WTC11 (cell line): ENCODE data around the gene KAT2B. TPM values are rescaled to one million over a fixed set of nuclear protein-coding genes. Genes with fewer than 3 reads are reported as not detected.

ENCODE experiments used
- ATAC-seq: fragments of 200-7000 bp; cut with Tn5 transposase; 2 replicates; pipeline ENCODE4 v1.10.0; 2021; ENCODE audit warnings: mild to moderate bottlenecking, moderate library complexity
- CTCF ChIA-PET: fragments of 300-600 bp; sonication (Branson Sonifier 250); formaldehyde crosslinking; loops from one replicate; lab custom pipeline; 2021; ENCODE audit warnings: antibody characterized with exemption; lab: Charles Lee
- POLR2A ChIA-PET: fragments of 350-600 bp; sonication (Branson Sonifier 250); formaldehyde crosslinking; loops from one replicate; lab custom pipeline; 2021; ENCODE audit warnings: antibody characterized with exemption; lab: Charles Lee
- DNase-seq: peaks from one replicate; pipeline ENCODE4 v3.0.0; 2021; ENCODE audit warnings: low spot score
- H3K27ac Mint-ChIP-seq: 2 replicates; pipeline ENCODE4 v1.8.0; 2021; ENCODE audit warnings: mixed read lengths
- H3K27me3 Mint-ChIP-seq: 2 replicates; pipeline ENCODE4 v1.8.0; 2021; ENCODE audit warnings: low read depth, mild to moderate bottlenecking, moderate library complexity, mixed read lengths
- H3K36me3 Mint-ChIP-seq: 2 replicates; pipeline ENCODE4 v1.8.0; 2021; ENCODE audit warnings: mixed read lengths
- H3K4me1 Mint-ChIP-seq: 2 replicates; pipeline ENCODE4 v1.8.0; 2022; ENCODE audit warnings: mixed read lengths
- H3K4me3 Mint-ChIP-seq: 2 replicates; pipeline ENCODE4 v1.8.0; 2021; ENCODE audit warnings: mild to moderate bottlenecking, moderate library complexity, mixed read lengths
- H3K9me3 Mint-ChIP-seq: 2 replicates; pipeline ENCODE4 v1.8.0; 2021; ENCODE audit warnings: mixed read lengths
- AR ChIP-seq: fragments of 250-450 bp; sonication (Bioruptor Pico); IDR thresholded peaks from 2 replicates; pipeline ENCODE4 v1.9.0; 2021; ENCODE audit warnings: mild to moderate bottlenecking
- ATF1 ChIP-seq: sonication (generic); formaldehyde crosslinking; IDR thresholded peaks from 2 replicates; pipeline ENCODE4 v1.8.1; 2023; ENCODE audit warnings: mild to moderate bottlenecking, moderate library complexity, missing genetic modification reagents
- E2F5 ChIP-seq: sonication (generic); formaldehyde crosslinking; IDR thresholded peaks from 2 replicates; pipeline ENCODE4 v1.8.1; 2022; ENCODE audit warnings: mild to moderate bottlenecking, moderate library complexity, missing genetic modification reagents
- ERG ChIP-seq: fragments of 250-450 bp; sonication (Bioruptor Pico); IDR thresholded peaks from 2 replicates; pipeline ENCODE4 v1.8.0; 2021; ENCODE audit warnings: mild to moderate bottlenecking
- IRF1 ChIP-seq: sonication (generic); formaldehyde crosslinking; IDR thresholded peaks from 2 replicates; pipeline ENCODE4 v1.8.0; 2023; ENCODE audit warnings: missing genetic modification reagents
- JAZF1 ChIP-seq: fragments of 250-450 bp; sonication (Bioruptor Pico); IDR thresholded peaks from 2 replicates; pipeline ENCODE4 v1.9.0; 2021; ENCODE audit warnings: moderate library complexity, mild to moderate bottlenecking, inconsistent platforms
- JUN ChIP-seq: sonication (generic); formaldehyde crosslinking; IDR thresholded peaks from 2 replicates; pipeline ENCODE4 v1.8.0; 2023; ENCODE audit warnings: mild to moderate bottlenecking, missing genetic modification reagents
- KAT7 ChIP-seq: sonication (generic); formaldehyde crosslinking; IDR thresholded peaks from 2 replicates; pipeline ENCODE4 v1.8.1; 2023; ENCODE audit warnings: missing genetic modification reagents, mild to moderate bottlenecking, borderline replicate concordance
- NFATC4 ChIP-seq: fragments of 250-450 bp; sonication (Bioruptor Pico); IDR thresholded peaks from 2 replicates; pipeline ENCODE4 v1.9.0; 2021; ENCODE audit warnings: mild to moderate bottlenecking
- NR3C1 ChIP-seq: sonication (generic); formaldehyde crosslinking; conservative IDR thresholded peaks from 2 replicates; pipeline ENCODE4 v1.8.1; 2023; ENCODE audit warnings: low read depth, mild to moderate bottlenecking, missing genetic modification reagents
- SMAD3 ChIP-seq: sonication (generic); formaldehyde crosslinking; IDR thresholded peaks from 2 replicates; pipeline ENCODE4 v1.8.0; 2022; ENCODE audit warnings: missing genetic modification reagents, mild to moderate bottlenecking, borderline replicate concordance
- ZNF121 ChIP-seq: sonication (generic); formaldehyde crosslinking; IDR thresholded peaks from 2 replicates; pipeline ENCODE4 v1.8.0; 2023; ENCODE audit warnings: missing genetic modification reagents
- ZNF138 ChIP-seq: sonication (generic); formaldehyde crosslinking; conservative IDR thresholded peaks from 2 replicates; pipeline ENCODE4 v1.8.1; 2022; ENCODE audit warnings: mild to moderate bottlenecking, moderate library complexity, missing genetic modification reagents
- ZNF219 ChIP-seq: sonication (generic); formaldehyde crosslinking; IDR thresholded peaks from 2 replicates; pipeline ENCODE4 v1.8.0; 2023; ENCODE audit warnings: missing genetic modification reagents, mild to moderate bottlenecking, borderline replicate concordance
- ZNF232 ChIP-seq: sonication (generic); formaldehyde crosslinking; IDR thresholded peaks from 2 replicates; pipeline ENCODE4 v1.8.0; 2022; ENCODE audit warnings: mild to moderate bottlenecking, missing genetic modification reagents
- ZNF532 ChIP-seq: fragments of 250-450 bp; sonication (Bioruptor Pico); IDR thresholded peaks from 2 replicates; pipeline ENCODE4 v1.9.0; 2021; ENCODE audit warnings: mild to moderate bottlenecking, borderline replicate concordance
- ZNF671 ChIP-seq: fragments of 250-450 bp; sonication (Bioruptor Pico); IDR thresholded peaks from 2 replicates; pipeline ENCODE4 v1.8.0; 2021; ENCODE audit warnings: mild to moderate bottlenecking
- total RNA-seq: library from RNA; stranded (reverse); gene quantifications from 3 replicates; pipeline ENCODE4 v1.2.3, GENCODE V29; 2021
- TF ChIP-seq, protein P1 (sequence below): sonication (generic); formaldehyde crosslinking; IDR thresholded peaks from 2 replicates; pipeline ENCODE4 v1.8.0; 2022; ENCODE audit warnings: mild to moderate bottlenecking, missing genetic modification reagents
- TF ChIP-seq, protein P2 (sequence below): sonication (generic); formaldehyde crosslinking; IDR thresholded peaks from 2 replicates; pipeline ENCODE4 v1.8.1; 2022; ENCODE audit warnings: low read depth, missing genetic modification reagents, borderline replicate concordance
- TF ChIP-seq, protein P3 (sequence below): sonication (generic); formaldehyde crosslinking; IDR thresholded peaks from 2 replicates; pipeline ENCODE4 v1.8.1; 2023; ENCODE audit warnings: mild to moderate bottlenecking, missing genetic modification reagents

KAT2B gene
- total RNA-seq, 1 experiment from 2014 or later = 2.7 TPM

GRCh38 chr3:20141851-20142250 lies 101.6 kb downstream of the KAT2B start:
- TF ChIP-seq ZNF219 (CRISPR knock-in tag) (no peak), JUN (no peak), IRF1 (CRISPR knock-in tag) (no peak), NFATC4 (CRISPR knock-in tag) (no peak), ATF1 (CRISPR knock-in tag) (no peak)
- TF ChIP-seq, protein P1, sequence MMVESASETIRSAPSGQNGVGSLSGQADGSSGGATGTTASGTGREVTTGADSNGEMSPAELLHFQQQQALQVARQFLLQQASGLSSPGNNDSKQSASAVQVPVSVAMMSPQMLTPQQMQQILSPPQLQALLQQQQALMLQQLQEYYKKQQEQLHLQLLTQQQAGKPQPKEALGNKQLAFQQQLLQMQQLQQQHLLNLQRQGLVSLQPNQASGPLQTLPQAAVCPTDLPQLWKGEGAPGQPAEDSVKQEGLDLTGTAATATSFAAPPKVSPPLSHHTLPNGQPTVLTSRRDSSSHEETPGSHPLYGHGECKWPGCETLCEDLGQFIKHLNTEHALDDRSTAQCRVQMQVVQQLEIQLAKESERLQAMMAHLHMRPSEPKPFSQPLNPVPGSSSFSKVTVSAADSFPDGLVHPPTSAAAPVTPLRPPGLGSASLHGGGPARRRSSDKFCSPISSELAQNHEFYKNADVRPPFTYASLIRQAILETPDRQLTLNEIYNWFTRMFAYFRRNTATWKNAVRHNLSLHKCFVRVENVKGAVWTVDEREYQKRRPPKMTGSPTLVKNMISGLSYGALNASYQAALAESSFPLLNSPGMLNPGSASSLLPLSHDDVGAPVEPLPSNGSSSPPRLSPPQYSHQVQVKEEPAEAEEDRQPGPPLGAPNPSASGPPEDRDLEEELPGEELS (CRISPR knock-in tag) = no peak
- no peaks in the 10 kb centered on the region for H3K36me3 Mint-ChIP-seq
- ATAC-seq = peak; percentile 94
- H3K9me3 Mint-ChIP-seq = peaks cover 8% of the 10 kb centered on the region
- POLR2A ChIA-PET = no interaction called here
- CTCF ChIA-PET = interaction anchor here (0.6 to 1.3 kb wide), 3 partner anchors 10 to 891 kb away, joined by 3 to 4 read pairs (median 3); no protein-coding TSS in a partner anchor
- H3K27me3 Mint-ChIP-seq = no peaks in the 10 kb centered on the region
- peak; percentile 17 for DNase-seq
- H3K4me3 Mint-ChIP-seq = 0 out of 2 replicates have a peak overlapping the region, but pooled peaks have one; percentile 19
- peak overlapping the region; percentile 7; the same call in 1 of the 2 replicates for H3K27ac Mint-ChIP-seq
- H3K4me1 Mint-ChIP-seq = peaks cover 15% of the 10 kb centered on the region

DNA sequence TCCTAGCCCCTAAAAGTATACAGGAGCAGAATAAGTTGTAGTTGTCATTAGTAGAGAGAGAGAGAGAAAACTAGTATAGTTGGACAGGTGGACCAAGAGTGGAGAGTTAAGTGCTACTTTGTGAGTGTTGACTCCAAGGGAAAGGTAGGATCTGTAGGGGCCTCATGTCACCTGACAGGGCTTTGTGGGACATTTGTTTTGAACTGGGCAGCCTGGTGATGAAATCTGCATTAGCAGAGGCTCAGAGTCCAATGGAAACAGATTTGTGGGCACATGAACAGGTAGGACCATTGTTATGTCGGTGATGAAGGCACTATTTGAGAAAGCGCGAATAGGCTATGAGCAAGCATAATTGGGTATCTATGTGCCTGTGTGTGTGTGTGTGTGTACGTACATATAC lies 102.3 kb downstream of the KAT2B start:
- ChIA-PET CTCF (no interaction called here), POLR2A (no interaction called here)
- Mint-ChIP-seq H3K9me3 (peaks cover 8% of the 10 kb centered on the region), H3K4me1 (peaks cover 12% of the 10 kb centered on the region), H3K27me3 (no peaks in the 10 kb centered on the region), H3K4me3 (no peak overlapping the region), H3K27ac (no peak overlapping the region), H3K36me3 (no peaks in the 10 kb centered on the region)
- DNase-seq (no peak), ATAC-seq (no peak)
- TF ChIP-seq E2F5 (CRISPR knock-in tag) (no peak), ZNF232 (CRISPR knock-in tag) (no peak), JAZF1 (no peak), JUN (no peak), ZNF671 (CRISPR knock-in tag) (no peak), AR (CRISPR knock-in tag) (no peak), ZNF138 (CRISPR knock-in tag) (no peak), SMAD3 (CRISPR knock-in tag) (no peak), ZNF532 (CRISPR knock-in tag) (no peak), KAT7 (CRISPR knock-in tag) (no peak), ERG (CRISPR knock-in tag) (no peak), ZNF121 (CRISPR knock-in tag) (no peak), NR3C1 (CRISPR knock-in tag) (no peak)
- TF ChIP-seq, protein P2, sequence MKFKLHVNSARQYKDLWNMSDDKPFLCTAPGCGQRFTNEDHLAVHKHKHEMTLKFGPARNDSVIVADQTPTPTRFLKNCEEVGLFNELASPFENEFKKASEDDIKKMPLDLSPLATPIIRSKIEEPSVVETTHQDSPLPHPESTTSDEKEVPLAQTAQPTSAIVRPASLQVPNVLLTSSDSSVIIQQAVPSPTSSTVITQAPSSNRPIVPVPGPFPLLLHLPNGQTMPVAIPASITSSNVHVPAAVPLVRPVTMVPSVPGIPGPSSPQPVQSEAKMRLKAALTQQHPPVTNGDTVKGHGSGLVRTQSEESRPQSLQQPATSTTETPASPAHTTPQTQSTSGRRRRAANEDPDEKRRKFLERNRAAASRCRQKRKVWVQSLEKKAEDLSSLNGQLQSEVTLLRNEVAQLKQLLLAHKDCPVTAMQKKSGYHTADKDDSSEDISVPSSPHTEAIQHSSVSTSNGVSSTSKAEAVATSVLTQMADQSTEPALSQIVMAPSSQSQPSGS (CRISPR knock-in tag) = no peak
- TF ChIP-seq, protein P3, sequence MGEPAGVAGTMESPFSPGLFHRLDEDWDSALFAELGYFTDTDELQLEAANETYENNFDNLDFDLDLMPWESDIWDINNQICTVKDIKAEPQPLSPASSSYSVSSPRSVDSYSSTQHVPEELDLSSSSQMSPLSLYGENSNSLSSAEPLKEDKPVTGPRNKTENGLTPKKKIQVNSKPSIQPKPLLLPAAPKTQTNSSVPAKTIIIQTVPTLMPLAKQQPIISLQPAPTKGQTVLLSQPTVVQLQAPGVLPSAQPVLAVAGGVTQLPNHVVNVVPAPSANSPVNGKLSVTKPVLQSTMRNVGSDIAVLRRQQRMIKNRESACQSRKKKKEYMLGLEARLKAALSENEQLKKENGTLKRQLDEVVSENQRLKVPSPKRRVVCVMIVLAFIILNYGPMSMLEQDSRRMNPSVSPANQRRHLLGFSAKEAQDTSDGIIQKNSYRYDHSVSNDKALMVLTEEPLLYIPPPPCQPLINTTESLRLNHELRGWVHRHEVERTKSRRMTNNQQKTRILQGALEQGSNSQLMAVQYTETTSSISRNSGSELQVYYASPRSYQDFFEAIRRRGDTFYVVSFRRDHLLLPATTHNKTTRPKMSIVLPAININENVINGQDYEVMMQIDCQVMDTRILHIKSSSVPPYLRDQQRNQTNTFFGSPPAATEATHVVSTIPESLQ (CRISPR knock-in tag) = no peak
